Right atrium auricular region (tissue), 2 donors: ENCODE results near the gene CCNA2. TPM values are rescaled to one million over a fixed set of nuclear protein-coding genes. Genes with fewer than 3 reads are reported as not detected.

Source experiments
- DNase-seq: peaks from one replicate; pipeline ENCODE4 v3.0.0-alpha.2; 2019; ENCODE audit warnings: low spot score
- H3K27ac ChIP-seq, 2 donors: fragments of 200-600 bp; sonication (generic); 1 replicate in 1 of 2; 2 replicates in 1 of 2; pipeline ENCODE4 v1.5.1; 2016 to 2019
- H3K27me3 ChIP-seq, 2 donors: fragments of 200-600 bp; sonication (generic); one replicate each; pipeline versions ENCODE4 v1.5.1 to v1.6.0; 2017 to 2019
- H3K36me3 ChIP-seq: fragments of 200-600 bp; sonication (generic); one replicate; pipeline ENCODE4 v1.5.1; 2016
- H3K4me1 ChIP-seq, 2 donors: fragments of 200-600 bp; sonication (generic); one replicate each; pipeline versions ENCODE4 v1.5.1 to v1.6.0; 2017 to 2019
- H3K4me3 ChIP-seq, 2 donors: fragments of 200-600 bp; sonication (generic); 1 replicate in 1 of 2; 2 replicates in 1 of 2; pipeline ENCODE4 v1.5.1; 2017 to 2019; ENCODE audit warnings: mild to moderate bottlenecking in 1 of 2, moderate library complexity in 1 of 2
- H3K9me3 ChIP-seq, 2 donors: fragments of 200-600 bp; sonication (generic); one replicate each; pipeline ENCODE4 v1.5.1; 2019
- total RNA-seq, 2 donors: library from RNA; depleted of rRNA; stranded (reverse); fragments of >200 nt; gene quantifications; one replicate each; pipeline ENCODE4 v1.1.0, GENCODE V29; 2016
- TF ChIP-seq, protein P1 (sequence below), 2 donors: fragments of 200-600 bp; sonication (generic); IDR thresholded peaks; one replicate each; pipeline ENCODE4 v1.5.1; 2019; ENCODE audit warnings: antibody characterized with exemption in 2 of 2

The CCNA2 gene
- total RNA-seq, 2 donors from 2014 or later = 0.51 to 1.3 TPM

DNA sequence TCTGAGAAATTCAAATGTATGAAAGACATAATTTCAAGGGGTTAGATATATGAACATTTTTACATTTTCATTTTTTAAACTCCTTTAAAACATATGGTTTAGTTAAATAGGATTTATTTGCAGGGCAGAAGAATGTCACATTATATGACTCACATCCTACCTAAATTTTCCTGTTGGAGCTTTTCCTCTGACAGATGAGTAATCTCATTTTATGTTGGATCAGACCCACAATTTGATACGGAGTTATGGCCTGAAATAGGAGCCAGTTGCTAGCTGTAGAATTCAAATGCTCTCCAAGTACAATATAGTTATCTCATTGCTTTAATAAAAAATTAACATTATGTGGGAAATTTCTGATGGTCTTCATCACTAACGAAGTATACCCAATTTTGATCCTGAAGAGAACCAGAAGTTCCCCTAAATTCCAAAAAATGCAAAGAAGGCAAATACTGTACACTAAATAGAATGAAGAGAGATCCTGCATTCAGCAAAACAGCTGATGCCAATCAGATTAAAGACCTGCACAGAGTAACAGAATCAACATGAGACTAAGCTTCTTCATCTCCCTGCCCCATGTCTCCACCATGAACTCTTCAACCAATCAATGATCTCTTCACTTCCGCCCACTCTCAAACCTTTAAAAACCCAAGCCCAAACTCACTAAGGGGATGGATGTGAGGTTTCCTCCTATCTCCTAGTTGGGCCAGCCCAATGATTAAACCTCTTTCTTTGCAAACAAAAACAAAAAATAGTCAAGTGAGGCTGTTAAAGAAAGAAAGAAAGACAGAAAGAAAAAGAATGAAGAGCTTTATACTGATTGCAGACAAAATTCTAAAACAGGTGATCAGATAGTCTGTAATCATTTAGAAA, 33.5 kb downstream of the CCNA2 start:
- TF ChIP-seq, protein P1, sequence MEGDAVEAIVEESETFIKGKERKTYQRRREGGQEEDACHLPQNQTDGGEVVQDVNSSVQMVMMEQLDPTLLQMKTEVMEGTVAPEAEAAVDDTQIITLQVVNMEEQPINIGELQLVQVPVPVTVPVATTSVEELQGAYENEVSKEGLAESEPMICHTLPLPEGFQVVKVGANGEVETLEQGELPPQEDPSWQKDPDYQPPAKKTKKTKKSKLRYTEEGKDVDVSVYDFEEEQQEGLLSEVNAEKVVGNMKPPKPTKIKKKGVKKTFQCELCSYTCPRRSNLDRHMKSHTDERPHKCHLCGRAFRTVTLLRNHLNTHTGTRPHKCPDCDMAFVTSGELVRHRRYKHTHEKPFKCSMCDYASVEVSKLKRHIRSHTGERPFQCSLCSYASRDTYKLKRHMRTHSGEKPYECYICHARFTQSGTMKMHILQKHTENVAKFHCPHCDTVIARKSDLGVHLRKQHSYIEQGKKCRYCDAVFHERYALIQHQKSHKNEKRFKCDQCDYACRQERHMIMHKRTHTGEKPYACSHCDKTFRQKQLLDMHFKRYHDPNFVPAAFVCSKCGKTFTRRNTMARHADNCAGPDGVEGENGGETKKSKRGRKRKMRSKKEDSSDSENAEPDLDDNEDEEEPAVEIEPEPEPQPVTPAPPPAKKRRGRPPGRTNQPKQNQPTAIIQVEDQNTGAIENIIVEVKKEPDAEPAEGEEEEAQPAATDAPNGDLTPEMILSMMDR (IDR thresholded peaks at IDR 0.05) = no peak
- Histone ChIP-seq H3K9me3 (no peaks in the 10 kb centered on the region), H3K36me3 (no peaks in the 10 kb centered on the region), H3K27ac (no peak overlapping the region), H3K4me3 (no peak overlapping the region), H3K4me1 (peaks cover 0 to 6% of the 10 kb centered on the region in 2 donors), H3K27me3 (no peaks in the 10 kb centered on the region)
- DNase-seq = no peak

DNA sequence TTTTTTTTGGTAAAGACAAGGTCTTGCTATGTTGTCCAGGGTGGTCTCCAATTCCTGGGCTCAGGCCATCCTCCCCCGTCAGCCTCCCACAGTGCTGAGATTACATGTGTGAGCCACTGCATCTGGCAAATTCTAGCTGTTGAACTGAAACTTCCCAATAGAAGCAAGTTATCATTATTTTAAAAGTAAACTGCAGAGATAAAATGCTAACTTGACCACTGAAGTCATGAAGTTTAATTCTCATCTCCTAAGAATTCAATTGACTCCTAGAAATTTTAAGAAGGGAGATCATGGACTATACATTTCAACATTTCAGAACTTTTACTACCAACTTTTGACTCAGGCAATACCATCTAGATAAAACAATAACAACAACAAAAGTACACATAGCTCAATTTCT, 34.2 kb downstream of the CCNA2 start:
- Histone ChIP-seq H3K27ac (no peak overlapping the region), H3K9me3 (no peaks in the 10 kb centered on the region), H3K27me3 (no peaks in the 10 kb centered on the region), H3K36me3 (no peaks in the 10 kb centered on the region), H3K4me1 (peaks cover 0 to 10% of the 10 kb centered on the region in 2 donors), H3K4me3 (no peak overlapping the region)
- TF ChIP-seq, protein P1 (IDR thresholded peaks at IDR 0.05) = no peak
- DNase-seq = no peak

DNA sequence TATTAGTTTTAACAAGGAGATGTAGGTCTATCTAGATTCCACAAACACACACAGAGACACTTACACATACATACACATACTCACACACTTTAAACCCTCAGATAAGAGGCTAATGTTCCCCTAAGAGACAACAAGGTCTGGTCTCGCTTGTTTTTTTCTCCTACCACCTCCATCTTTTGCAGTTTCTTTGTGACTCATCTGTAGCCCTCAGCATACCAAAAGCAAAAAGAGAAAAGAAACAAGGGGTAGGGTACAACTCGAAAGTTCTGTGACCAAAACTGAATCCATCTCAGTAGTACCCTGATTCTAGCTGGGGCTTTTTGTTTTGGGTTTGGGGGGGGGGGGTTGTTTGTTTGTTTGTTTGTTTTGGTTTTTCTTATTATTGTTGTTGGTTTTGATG, 34.8 kb downstream of the CCNA2 start:
- TF ChIP-seq, protein P1 (IDR thresholded peaks at IDR 0.05) = no peak
- no peaks in the 10 kb centered on the region for H3K9me3 ChIP-seq
- no peaks in the 10 kb centered on the region for H3K27me3 ChIP-seq
- no peak for DNase-seq
- H3K36me3 ChIP-seq = no peaks in the 10 kb centered on the region
- H3K4me1 ChIP-seq = peaks cover 0 to 10% of the 10 kb centered on the region in 2 donors
- no peak overlapping the region for H3K27ac ChIP-seq
- no peak overlapping the region for H3K4me3 ChIP-seq

DNA sequence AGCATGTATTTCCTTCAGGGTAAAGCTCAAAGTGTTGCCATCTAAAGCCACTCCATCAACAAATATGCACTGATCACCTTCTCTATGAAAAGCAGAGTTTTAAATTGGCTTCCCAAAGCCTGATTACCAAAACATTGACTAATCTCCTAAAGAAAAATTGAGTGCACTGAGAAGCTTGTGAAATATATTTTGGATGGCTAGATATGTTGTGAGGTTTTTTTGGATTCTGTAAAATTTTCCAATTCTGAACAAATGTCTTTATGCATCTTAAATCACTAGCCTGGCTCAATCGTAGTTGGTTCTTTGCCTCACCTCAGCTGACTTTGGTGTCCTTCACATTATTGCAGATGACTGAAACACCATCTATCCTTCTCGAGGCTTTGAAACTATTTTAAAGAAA, 37.5 kb downstream of the CCNA2 start:
- no peaks in the 10 kb centered on the region for H3K9me3 ChIP-seq
- peaks cover 0 to 10% of the 10 kb centered on the region in 2 donors for H3K4me1 ChIP-seq
- no peak overlapping the region for H3K4me3 ChIP-seq
- no peaks in the 10 kb centered on the region for H3K36me3 ChIP-seq
- no peak for DNase-seq
- H3K27ac ChIP-seq = no peak overlapping the region
- TF ChIP-seq, protein P1 (IDR thresholded peaks at IDR 0.05) = no peak
- no peaks in the 10 kb centered on the region for H3K27me3 ChIP-seq

DNA sequence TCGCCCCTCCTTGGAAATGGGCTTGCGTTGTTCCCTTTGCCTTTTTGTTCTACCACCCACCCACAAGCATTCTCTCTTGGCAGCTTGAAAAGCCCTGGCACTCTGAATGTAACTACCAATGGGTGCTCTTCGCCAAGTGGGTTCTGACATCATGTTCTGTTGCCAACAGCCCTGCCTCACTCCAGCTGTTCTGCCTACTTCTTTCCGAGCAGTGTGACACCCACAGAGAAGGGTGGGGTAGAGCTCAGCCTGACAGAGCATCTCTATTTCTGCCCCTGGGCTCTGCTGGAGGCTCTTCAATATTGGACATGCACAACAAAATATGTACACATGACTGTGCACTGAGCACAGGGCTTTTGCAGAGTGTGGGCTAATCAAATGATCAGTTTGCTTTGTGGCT, 38.2 kb downstream of the CCNA2 start:
- no peak overlapping the region for H3K27ac ChIP-seq
- TF ChIP-seq, protein P1 (IDR thresholded peaks at IDR 0.05) = no peak
- H3K27me3 ChIP-seq = no peaks in the 10 kb centered on the region
- peaks cover 0 to 10% of the 10 kb centered on the region in 2 donors for H3K4me1 ChIP-seq
- H3K9me3 ChIP-seq = no peaks in the 10 kb centered on the region
- no peaks in the 10 kb centered on the region for H3K36me3 ChIP-seq
- H3K4me3 ChIP-seq = no peak overlapping the region
- DNase-seq = no peak
